Cardiac muscle cell (in vitro differentiated cells and primary cell): ENCODE data around the gene COX5B. TPM values are rescaled to one million over a fixed set of nuclear protein-coding genes. Genes with fewer than 3 reads are reported as not detected.

ENCODE experiments used
- DNase-seq, 2 donors: peaks; one replicate each; pipeline versions ENCODE4 v3.0.0 to v3.0.0-alpha.2; 2010 to 2017; ENCODE audit warnings: low read depth in 1 of 2, low spot score in 1 of 2
- H3K27ac ChIP-seq: fragments of 200-600 bp; sonication (generic); 2 replicates; pipeline ENCODE4 v1.5.1; 2016
- H3K27me3 ChIP-seq: fragments of 200-600 bp; sonication (generic); 2 replicates; pipeline ENCODE4 v1.6.0; 2016; ENCODE audit warnings: control low read depth
- H3K36me3 ChIP-seq: fragments of 200-600 bp; sonication (generic); 2 replicates; pipeline ENCODE4 v1.5.1; 2016; ENCODE audit warnings: control low read depth
- H3K4me1 ChIP-seq: fragments of 200-600 bp; sonication (generic); 2 replicates; pipeline ENCODE4 v1.8.1; 2017; ENCODE audit warnings: low read depth, mild to moderate bottlenecking, mixed run types
- H3K4me3 ChIP-seq: fragments of 200-600 bp; sonication (generic); 2 replicates; pipeline ENCODE4 v1.5.1; 2016; ENCODE audit warnings: mild to moderate bottlenecking
- H3K9me3 ChIP-seq: fragments of 200-600 bp; sonication (generic); 2 replicates; pipeline ENCODE4 v1.5.1; 2017; ENCODE audit warnings: low read depth, mild to moderate bottlenecking, control low read depth
- CTCF ChIP-seq: IDR thresholded peaks from 2 replicates; pipeline ENCODE4 v1.5.1; 2012; ENCODE audit warnings: low read depth, mild to moderate bottlenecking, low read length
- polyA plus RNA-seq: library from polyadenylated mRNA; unstranded; fragments of >200 nt; fragmentation: Nextera tagmentation; extraction: Ambion mirVana; gene quantifications from 2 replicates; pipeline ENCODE4 v1.2.1, GENCODE V29; 2016
- total RNA-seq: library from RNA; depleted of rRNA; stranded (reverse); fragments of >200 nt; gene quantifications from 2 replicates; pipeline ENCODE4 v1.2.3, GENCODE V29; 2016

COX5B gene
- total and polyA plus RNA-seq, 2 experiments from 2014 or later, result 429 to 969 TPM

GRCh38 chr2:97660775-97661389 is 15.0 kb downstream of the COX5B start:
- H3K9me3 ChIP-seq, result no peaks in the 10 kb centered on the region
- peaks cover 8% of the 10 kb centered on the region for H3K4me1 ChIP-seq
- no peak overlapping the region for H3K27ac ChIP-seq
- TF ChIP-seq CTCF, result no peak
- no peaks in the 10 kb centered on the region for H3K27me3 ChIP-seq
- H3K36me3 ChIP-seq, result peaks cover 17% of the 10 kb centered on the region
- DNase-seq, result no peak
- H3K4me3 ChIP-seq, result no peak overlapping the region

DNA sequence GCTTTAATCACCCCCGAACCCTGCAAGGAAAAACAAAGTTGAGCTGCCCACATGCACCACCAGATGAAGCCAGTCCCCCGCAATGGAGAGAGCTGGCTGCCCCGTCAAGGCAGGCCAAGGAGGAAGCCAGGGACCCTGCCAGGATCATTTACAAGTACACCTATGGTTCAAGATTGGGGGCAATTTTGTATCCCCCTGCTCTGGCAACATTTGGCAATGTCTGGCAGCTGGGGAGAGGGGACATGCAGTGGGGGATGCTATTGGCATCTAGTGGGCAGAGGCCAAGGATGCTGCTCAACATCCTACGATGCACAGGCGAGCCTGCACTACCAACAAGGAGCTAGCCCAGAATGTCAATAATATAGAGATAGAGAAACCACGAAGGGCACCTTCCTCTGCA is 16.1 kb downstream of the COX5B start:
- DNase-seq, result no peak
- H3K4me3 ChIP-seq, result no peak overlapping the region
- no peaks in the 10 kb centered on the region for H3K9me3 ChIP-seq

DNA sequence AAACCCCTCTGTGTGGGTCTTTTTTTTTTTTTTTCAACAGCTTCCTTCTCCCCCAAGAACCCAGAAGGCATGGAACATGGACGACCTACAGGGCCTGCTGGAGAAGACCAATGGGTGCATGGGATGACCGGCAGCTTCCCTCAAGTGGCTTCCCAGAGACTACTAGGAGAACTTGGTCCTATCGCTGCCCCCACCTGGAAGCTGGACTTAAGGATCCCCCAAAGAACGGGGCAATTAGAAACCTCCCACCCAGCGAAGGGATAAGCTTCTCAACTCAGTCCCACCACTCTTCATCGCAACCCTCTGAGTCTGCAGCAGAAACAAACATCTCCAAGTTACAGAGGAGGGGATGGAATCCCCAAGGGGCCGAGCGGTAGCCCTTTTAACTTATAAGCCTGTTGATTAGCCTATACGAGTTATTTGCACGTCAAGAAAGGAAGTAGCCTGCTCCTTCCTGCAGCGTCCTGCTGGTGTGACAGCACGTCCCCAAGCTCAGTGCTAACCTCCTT is 16.6 kb downstream of the COX5B start:
- peaks cover 8% of the 10 kb centered on the region for H3K4me1 ChIP-seq
- peak overlapping the region; percentile 70 for H3K4me3 ChIP-seq
- no peak for TF ChIP-seq CTCF
- peak overlapping the region; percentile 96 for H3K27ac ChIP-seq
- H3K36me3 ChIP-seq, result peaks cover 10% of the 10 kb centered on the region
- no peaks in the 10 kb centered on the region for H3K9me3 ChIP-seq
- no peak for DNase-seq
- no peaks in the 10 kb centered on the region for H3K27me3 ChIP-seq

More for the DNA sequence above, 16.1 kb downstream of the COX5B start:
- TF ChIP-seq CTCF, result no peak
- no peak overlapping the region for H3K27ac ChIP-seq
- peaks cover 14% of the 10 kb centered on the region for H3K36me3 ChIP-seq
- peaks cover 8% of the 10 kb centered on the region for H3K4me1 ChIP-seq
- no peaks in the 10 kb centered on the region for H3K27me3 ChIP-seq

- H3K36me3 ChIP-seq, result peaks cover 6% of the 10 kb centered on the region
- no peaks in the 10 kb centered on the region for H3K27me3 ChIP-seq
- TF ChIP-seq CTCF, result no peak
- no peaks in the 10 kb centered on the region for H3K9me3 ChIP-seq
- H3K4me1 ChIP-seq, result peaks cover 8% of the 10 kb centered on the region
- DNase-seq, result peak; percentile 14 to 81
- H3K27ac ChIP-seq, result peak overlapping the region; percentile 96
- peak overlapping the region; percentile 70 for H3K4me3 ChIP-seq
Observed at GRCh38 chr2:97662895-97663625, 17.2 kb downstream of the COX5B start.

DNA sequence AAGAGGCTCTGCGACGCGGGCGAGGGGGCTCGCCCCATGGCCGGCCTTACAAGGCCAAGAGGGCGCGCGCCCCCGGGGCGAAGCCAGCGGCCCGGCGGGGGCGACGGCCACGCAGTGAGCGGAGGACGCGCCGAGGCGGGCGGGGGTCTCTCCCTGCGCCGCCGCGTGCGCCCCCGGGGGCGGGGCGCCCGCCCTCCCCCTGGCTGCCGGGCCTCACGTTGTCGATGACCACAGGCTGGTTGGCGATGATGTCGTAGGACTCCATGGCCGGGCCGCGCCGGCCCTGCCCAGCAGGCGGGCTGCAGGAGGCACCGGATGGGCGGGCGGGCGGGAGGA is 17.7 kb downstream of the COX5B start:
- TF ChIP-seq CTCF, result no peak
- DNase-seq, result peak in 1 of 2 donors; percentile 89
- peaks cover 8% of the 10 kb centered on the region for H3K4me1 ChIP-seq
- H3K27ac ChIP-seq, result peak overlapping the region; percentile 96
- H3K4me3 ChIP-seq, result peak overlapping the region; percentile 70
- peaks cover 3% of the 10 kb centered on the region for H3K36me3 ChIP-seq
- no peaks in the 10 kb centered on the region for H3K27me3 ChIP-seq
- H3K9me3 ChIP-seq, result no peaks in the 10 kb centered on the region
